ENCODE results near the gene NDUFS3. TPM values are rescaled to one million over a fixed set of nuclear protein-coding genes. Genes with fewer than 3 reads are reported as not detected.

The NDUFS3 gene
- total and polyA plus RNA-seq, 2 experiments from 2014 or later = 108 to 168 TPM

GRCh38 chr11:47583844-47584243 lies 5.0 kb downstream of the NDUFS3 start (continued):
- no peak for TF ChIP-seq CTCF (conservative IDR thresholded peaks at IDR 0.05; ENCODE audit: low read depth in 2 of 2)

GRCh38 chr11:47586098-47586855 lies 7.4 kb downstream of the NDUFS3 start, which contains the start of gene FAM180B:
FAM180B (plus strand) TSS chr11:47586678; CDS start chr11:47586769, 91 bp downstream.
- no peaks in the 10 kb centered on the region for H3K9me3 Mint-ChIP-seq
- Histone ChIP-seq H2AFZ (no peak within 1 kb of the TSS), H3K9me2 (ENCODE audit: insufficient read depth) (0 out of 2 replicates have a peak, but pooled peaks cover 6% of the 10 kb centered on the region), H3K4me2 (no peak within 1 kb of the TSS), H3K27ac (ENCODE audit: low read depth) (no peak within 1 kb of the TSS), H3K4me3 (no peak within 1 kb of the TSS), H3K27me3 (ENCODE audit: insufficient read depth) (peaks cover 20% of the 10 kb centered on the region), H3K4me1 (ENCODE audit: insufficient read depth) (no peaks in the 10 kb centered on the region), H4K20me1 (replicated peaks; ENCODE audit: insufficient read depth) (peaks cover 3% of the 10 kb centered on the region; the same call in 1 of the 2 replicates), H3F3A (replicated peaks; ENCODE audit: low read depth) (0 out of 2 replicates have a peak, but pooled peaks cover 3% of the 10 kb centered on the region), H3K79me2 (replicated peaks; ENCODE audit: insufficient read depth) (no peaks in the 10 kb centered on the region), H3K36me3 (ENCODE audit: insufficient read depth) (peaks cover 14% of the 10 kb centered on the region)
- ATAC-seq (no peak), DNase-seq (ENCODE audit: low spot score) (no peak)
- peaks cover 21% of the 10 kb centered on the region for H3K27me3 Mint-ChIP-seq (ENCODE audit: insufficient read depth, low read depth, poor library complexity)
- H3K36me3 Mint-ChIP-seq (ENCODE audit: low read depth) = peaks cover 42% of the 10 kb centered on the region
- H3K4me1 Mint-ChIP-seq = no peaks in the 10 kb centered on the region; the same call in 2 of the 3 replicates
- no peak within 1 kb of the TSS for H3K4me3 Mint-ChIP-seq
- H3K27ac Mint-ChIP-seq = no peak within 1 kb of the TSS
- TF ChIP-seq STAT1 (IDR thresholded peaks at IDR 0.05; ENCODE audit: unreplicated experiment) (no peak), POLR2AphosphoS5 (IDR thresholded peaks at IDR 0.05; ENCODE audit: low read depth) (no peak), ZNF114 (CRISPR knock-in tag; IDR thresholded peaks at IDR 0.05) (no peak), EZH2 (IDR thresholded peaks at IDR 0.05; ENCODE audit: low read depth, unreplicated experiment) (no peak)

- Histone ChIP-seq H3K79me2 (replicated peaks; ENCODE audit: insufficient read depth) (no peaks in the 10 kb centered on the region), H3K4me1 (ENCODE audit: insufficient read depth) (peaks cover 8% of the 10 kb centered on the region), H3F3A (replicated peaks; ENCODE audit: low read depth) (no peaks in the 10 kb centered on the region), H3K36me3 (ENCODE audit: insufficient read depth) (peaks cover 6% of the 10 kb centered on the region; the same call in 1 of the 2 replicates), H2AFZ (no peak overlapping the region), H4K20me1 (replicated peaks; ENCODE audit: insufficient read depth) (no peaks in the 10 kb centered on the region; the same call in 1 of the 2 replicates), H3K4me3 (no peak overlapping the region), H3K27ac (ENCODE audit: low read depth) (no peak overlapping the region), H3K27me3 (ENCODE audit: insufficient read depth) (peaks cover 29% of the 10 kb centered on the region), H3K9me2 (ENCODE audit: insufficient read depth) (0 out of 2 replicates have a peak, but pooled peaks cover 6% of the 10 kb centered on the region), H3K4me2 (no peak overlapping the region)
- peaks cover 33% of the 10 kb centered on the region for H3K36me3 Mint-ChIP-seq (ENCODE audit: low read depth)
- no peak overlapping the region for H3K27ac Mint-ChIP-seq
- ATAC-seq (no peak), DNase-seq (ENCODE audit: low spot score) (no peak)
- peaks cover 28% of the 10 kb centered on the region for H3K27me3 Mint-ChIP-seq (ENCODE audit: insufficient read depth, low read depth, poor library complexity)
- peaks cover 6% of the 10 kb centered on the region; the same call in 2 of the 3 replicates for H3K4me1 Mint-ChIP-seq
- no peaks in the 10 kb centered on the region for H3K9me3 Mint-ChIP-seq
- no peak overlapping the region for H3K4me3 Mint-ChIP-seq
- no peak for TF ChIP-seq EZH2 (IDR thresholded peaks at IDR 0.05; ENCODE audit: low read depth, unreplicated experiment)
- TF ChIP-seq REST (IDR thresholded peaks at IDR 0.05; ENCODE audit: unreplicated experiment) = no peak
- no peak for TF ChIP-seq POLR2AphosphoS5 (IDR thresholded peaks at IDR 0.05; ENCODE audit: low read depth)
- no peak for TF ChIP-seq NANOG (IDR thresholded peaks at IDR 0.05; ENCODE audit: borderline replicate concordance)
Measured at GRCh38 chr11:47587039-47587716, 8.3 kb downstream of the NDUFS3 start.

Measured in GM23338 (cell line).